ENCODE data around the gene FAM24A. TPM values are rescaled to one million over a fixed set of nuclear protein-coding genes. Genes with fewer than 3 reads are reported as not detected.
A peak's percentile ranks its signal among the peaks of the same experiment; 100 is the strongest.

FAM24A gene
- total RNA-seq, 1 donor from 2014 or later: not detected

DNA sequence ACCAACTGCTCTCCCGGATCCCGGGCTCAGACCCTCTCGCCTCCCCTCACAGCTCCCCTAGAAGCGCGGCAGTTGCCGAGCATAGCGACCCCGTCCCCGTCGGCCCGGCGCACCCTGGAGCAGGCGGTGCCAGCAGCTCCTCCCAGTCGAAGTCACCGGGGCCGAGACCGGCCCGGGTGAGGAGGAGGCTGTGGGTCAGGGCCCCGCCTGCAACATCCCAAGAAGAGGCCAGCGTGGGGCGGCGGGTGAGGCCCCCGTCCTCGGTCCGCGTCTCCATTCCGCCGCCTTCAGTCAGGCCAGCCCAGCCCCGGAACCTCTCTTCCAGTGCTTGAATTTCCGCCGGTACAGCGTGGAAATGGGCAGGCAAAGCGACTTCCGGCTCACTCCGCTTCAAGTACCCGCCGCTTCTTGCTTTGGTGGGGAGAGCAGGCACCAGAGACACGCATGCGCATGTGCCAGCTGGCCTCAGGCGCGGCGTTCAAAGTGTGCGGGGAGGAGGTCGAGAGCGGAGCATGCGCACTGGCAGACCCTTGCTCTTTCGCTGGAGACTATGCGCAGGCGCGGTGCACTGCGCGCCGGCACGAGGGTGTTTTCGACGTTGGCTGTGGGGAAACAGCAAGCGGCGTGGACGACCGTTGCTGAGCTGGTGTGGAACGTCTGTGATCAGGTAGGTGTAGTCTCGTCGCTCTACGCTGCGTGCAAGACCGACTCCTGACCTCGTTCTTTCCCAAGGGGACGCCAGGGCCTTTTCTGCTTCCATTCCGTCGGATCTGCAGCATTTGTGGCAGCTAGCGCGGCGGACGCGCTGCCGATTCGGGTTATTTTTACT lies 43.7 kb downstream of the FAM24A start, which contains the start of gene C10orf88:
Gene C10orf88 (minus strand): TSS at position 326 of the 829 bp plus-strand sequence. CDS start 49 bp downstream, at position 277.
- TF ChIP-seq, protein P1, sequence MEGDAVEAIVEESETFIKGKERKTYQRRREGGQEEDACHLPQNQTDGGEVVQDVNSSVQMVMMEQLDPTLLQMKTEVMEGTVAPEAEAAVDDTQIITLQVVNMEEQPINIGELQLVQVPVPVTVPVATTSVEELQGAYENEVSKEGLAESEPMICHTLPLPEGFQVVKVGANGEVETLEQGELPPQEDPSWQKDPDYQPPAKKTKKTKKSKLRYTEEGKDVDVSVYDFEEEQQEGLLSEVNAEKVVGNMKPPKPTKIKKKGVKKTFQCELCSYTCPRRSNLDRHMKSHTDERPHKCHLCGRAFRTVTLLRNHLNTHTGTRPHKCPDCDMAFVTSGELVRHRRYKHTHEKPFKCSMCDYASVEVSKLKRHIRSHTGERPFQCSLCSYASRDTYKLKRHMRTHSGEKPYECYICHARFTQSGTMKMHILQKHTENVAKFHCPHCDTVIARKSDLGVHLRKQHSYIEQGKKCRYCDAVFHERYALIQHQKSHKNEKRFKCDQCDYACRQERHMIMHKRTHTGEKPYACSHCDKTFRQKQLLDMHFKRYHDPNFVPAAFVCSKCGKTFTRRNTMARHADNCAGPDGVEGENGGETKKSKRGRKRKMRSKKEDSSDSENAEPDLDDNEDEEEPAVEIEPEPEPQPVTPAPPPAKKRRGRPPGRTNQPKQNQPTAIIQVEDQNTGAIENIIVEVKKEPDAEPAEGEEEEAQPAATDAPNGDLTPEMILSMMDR (IDR thresholded peaks at IDR 0.05): no peak
- Histone ChIP-seq H3K27ac (peak within 1 kb of the TSS; percentile 70 to 75), H3K27me3 (no peaks in the 10 kb centered on the region), H3K4me3 (peak within 1 kb of the TSS; percentile 76 to 97), H3K36me3 (no peaks in the 10 kb centered on the region), H3K9me3 (no peaks in the 10 kb centered on the region), H3K4me1 (peaks cover 0 to 5% of the 10 kb centered on the region in 2 donors)
- peak; percentile 88 to 98 for DNase-seq (ENCODE audit: low spot score in 2 of 2)
- intact Hi-C loops (cut with DNase I): loop anchor here (1.0 kb wide), 3 partner anchors 26 to 200 kb away; partner anchors contain the start of genes BUB3, IKZF5 and PSTK

DNA sequence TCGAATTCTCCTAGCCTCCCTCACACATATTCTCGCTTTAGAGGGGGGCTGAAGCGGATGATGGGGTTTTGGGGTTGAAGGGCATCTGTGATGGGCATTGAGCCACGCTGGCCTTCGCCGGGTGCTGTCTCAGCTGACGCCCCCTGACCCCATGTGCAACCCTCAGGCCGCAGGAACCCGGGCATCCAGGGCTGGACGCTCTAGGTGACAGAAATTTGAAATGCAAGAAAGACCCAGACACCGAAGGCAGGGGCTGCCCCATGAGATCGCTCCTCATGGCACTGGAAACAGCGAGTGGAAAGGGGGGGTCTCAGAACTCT lies 44.3 kb downstream of the FAM24A start:
- H3K4me3 ChIP-seq: peak overlapping the region; percentile 76 to 97
- TF ChIP-seq, protein P1 (IDR thresholded peaks at IDR 0.05): no peak
- H3K36me3 ChIP-seq: no peaks in the 10 kb centered on the region
- no peak for DNase-seq (ENCODE audit: low spot score in 2 of 2)
- intact Hi-C loops (cut with DNase I): loop anchor here (1.0 kb wide), 3 partner anchors 26 to 200 kb away; partner anchors contain the start of genes BUB3, IKZF5 and PSTK
- H3K27ac ChIP-seq: no peak overlapping the region
- H3K9me3 ChIP-seq: no peaks in the 10 kb centered on the region
- H3K27me3 ChIP-seq: no peaks in the 10 kb centered on the region
- peaks cover 0 to 5% of the 10 kb centered on the region in 2 donors for H3K4me1 ChIP-seq

DNA sequence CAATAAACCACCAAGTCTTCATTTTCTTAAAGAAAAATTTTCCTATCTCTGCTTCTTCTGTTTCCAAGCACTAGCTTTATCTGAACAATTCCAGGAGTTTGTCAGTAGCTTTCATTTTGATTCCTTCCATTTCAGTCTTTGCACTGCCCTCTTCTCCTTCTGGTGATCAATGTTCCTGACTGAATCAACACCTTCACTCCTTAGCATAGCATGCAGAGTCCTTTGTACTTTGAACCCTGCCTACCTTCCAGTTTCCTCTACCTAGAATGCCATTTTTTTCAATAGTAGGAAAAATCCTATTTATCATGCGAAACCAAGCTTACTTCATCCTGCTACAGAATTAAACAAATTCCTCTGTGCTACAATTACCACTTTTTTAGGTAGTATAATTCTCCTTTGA lies 45.5 kb downstream of the FAM24A start:
- Histone ChIP-seq H3K4me3 (no peak overlapping the region), H3K9me3 (no peaks in the 10 kb centered on the region), H3K27me3 (no peaks in the 10 kb centered on the region), H3K27ac (no peak overlapping the region), H3K4me1 (peaks cover 0 to 5% of the 10 kb centered on the region in 2 donors), H3K36me3 (no peaks in the 10 kb centered on the region)
- TF ChIP-seq, protein P1 (IDR thresholded peaks at IDR 0.05): no peak
- DNase-seq (ENCODE audit: low spot score in 2 of 2): no peak
- intact Hi-C loops (cut with DNase I): no loop called here

DNA sequence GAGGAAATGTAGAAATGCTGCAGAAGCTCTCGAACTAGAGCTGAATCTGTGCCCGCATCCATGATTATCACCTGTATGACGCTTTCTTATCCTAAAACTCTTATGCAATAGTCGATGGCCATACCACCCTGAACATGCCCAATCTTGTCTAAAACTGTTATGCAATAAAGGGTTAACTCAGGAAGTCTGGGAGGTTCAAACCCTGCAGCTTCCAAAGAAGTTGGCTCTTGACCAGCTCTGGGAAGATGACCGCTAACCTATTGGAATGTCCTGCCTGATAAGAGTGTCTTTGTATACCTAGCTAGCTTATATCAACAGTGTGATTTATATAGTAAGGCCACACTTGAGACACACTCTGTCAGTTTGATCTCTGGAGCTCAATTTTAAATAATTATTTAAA lies 47.1 kb downstream of the FAM24A start:
- no peaks in the 10 kb centered on the region for H3K36me3 ChIP-seq
- no peaks in the 10 kb centered on the region for H3K27me3 ChIP-seq
- H3K9me3 ChIP-seq: no peaks in the 10 kb centered on the region
- TF ChIP-seq, protein P1 (IDR thresholded peaks at IDR 0.05): no peak
- intact Hi-C loops (cut with DNase I): no loop called here
- peaks cover 0 to 5% of the 10 kb centered on the region in 2 donors for H3K4me1 ChIP-seq
- no peak overlapping the region for H3K27ac ChIP-seq
- DNase-seq (ENCODE audit: low spot score in 2 of 2): no peak
- H3K4me3 ChIP-seq: no peak overlapping the region

DNA sequence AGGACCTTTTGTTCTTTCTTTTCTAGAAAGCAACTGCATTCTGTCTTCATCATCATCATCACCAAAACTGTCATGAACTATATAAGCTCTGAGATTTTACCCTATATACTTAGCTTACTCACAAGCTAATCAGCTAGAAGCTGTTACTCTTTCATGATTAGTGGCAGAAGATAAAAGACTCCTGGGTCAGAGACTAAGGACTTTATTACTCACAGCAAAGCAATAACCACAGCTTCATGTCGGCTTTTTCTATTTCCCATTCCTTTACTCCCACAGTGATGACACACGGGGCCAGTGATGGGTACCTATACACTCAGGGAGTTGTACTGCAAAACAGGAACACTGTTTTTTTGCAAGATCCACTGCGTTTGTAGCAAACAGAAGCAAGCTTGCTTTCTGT lies 52.0 kb downstream of the FAM24A start:
- DNase-seq (ENCODE audit: low spot score in 2 of 2): no peak
- H3K9me3 ChIP-seq: peaks cover 0 to 25% of the 10 kb centered on the region in 2 donors
- H3K4me1 ChIP-seq: no peaks in the 10 kb centered on the region
- no peak overlapping the region for H3K4me3 ChIP-seq
- peaks cover 0 to 7% of the 10 kb centered on the region in 2 donors for H3K36me3 ChIP-seq
- H3K27me3 ChIP-seq: no peaks in the 10 kb centered on the region
- intact Hi-C loops (cut with DNase I): no loop called here
- TF ChIP-seq, protein P1 (IDR thresholded peaks at IDR 0.05): no peak
- H3K27ac ChIP-seq: no peak overlapping the region

Other genes with a start within 250 kb of the FAM24A start
- not detected for gene C10orf120, start 210.8 kb upstream of the FAM24A start, total RNA-seq
- gene CUZD1, start 64.8 kb upstream of the FAM24A start, total RNA-seq: not detected
- gene FAM24B, start 31.0 kb upstream of the FAM24A start, total RNA-seq: not detected
- gene C10orf88, start 43.6 kb downstream of the FAM24A start, total RNA-seq: 1.3 TPM
- gene PSTK, start 69.8 kb downstream of the FAM24A start, total RNA-seq: not detected
- gene IKZF5, start 98.2 kb downstream of the FAM24A start, total RNA-seq: 4.3 TPM
- 1.8 TPM for gene ACADSB, start 98.4 kb downstream of the FAM24A start, total RNA-seq
- gene HMX3, start 225.4 kb downstream of the FAM24A start, total RNA-seq: not detected
- gene HMX2, start 237.5 kb downstream of the FAM24A start, total RNA-seq: not detected
- gene BUB3, start 243.8 kb downstream of the FAM24A start, total RNA-seq: 12.2 TPM